ENCODE results near the gene LYPD6B. TPM values are rescaled to one million over a fixed set of nuclear protein-coding genes. Genes with fewer than 3 reads are reported as not detected.

LYPD6B gene
- total and polyA plus RNA-seq, 2 donors (not counting 3 experiments of a cell fraction or from before 2014, with no cell fraction given): not detected

GRCh38 chr2:148996805-148997204 lies 41.7 kb upstream of the LYPD6B start:
- ChIA-PET POLR2A (no interaction called here), CTCF (no interaction called here)
- Histone ChIP-seq H4K20me1 (replicated peaks; ENCODE audit: control insufficient read depth, extremely low read depth, insufficient read depth, low read length) (no peaks in the 10 kb centered on the region), H3K9me1 (replicated peaks; ENCODE audit: control insufficient read depth, extremely low read depth, insufficient read depth, low read length) (no peaks in the 10 kb centered on the region), H3K27ac (ENCODE audit: insufficient read depth, low read depth, low read length) (no peak overlapping the region), H2AFZ (ENCODE audit: low read depth, low read length) (no peak overlapping the region), H3K4me3 (replicated peaks in 1 of 3; ENCODE audit: insufficient read depth in 1 of 3, low read depth in 1 of 3, low read length in 3 of 3) (no peak overlapping the region), H3K9ac (replicated peaks; ENCODE audit: extremely low read depth, insufficient read depth, low read length) (no peak overlapping the region), H3K4me2 (ENCODE audit: insufficient read depth, low read length) (no peak overlapping the region), H3K27me3 (ENCODE audit: control insufficient read depth in 2 of 2, insufficient read depth in 2 of 2, low read length in 2 of 2) (peaks cover 0 to 6% of the 10 kb centered on the region in 2 experiments), H3K79me2 (ENCODE audit: control insufficient read depth, insufficient read depth, low read length) (no peaks in the 10 kb centered on the region), H3K9me3 (replicated peaks; ENCODE audit: control insufficient read depth, insufficient read depth, low read length) (no peaks in the 10 kb centered on the region), H3K4me1 (ENCODE audit: control insufficient read depth, extremely low read depth, insufficient read depth, low read length) (no peaks in the 10 kb centered on the region), H3K36me3 (ENCODE audit: control insufficient read depth in 2 of 2, extremely low read depth in 1 of 2, insufficient read depth in 2 of 2, low read length in 2 of 2) (no peaks in the 10 kb centered on the region)
- TF ChIP-seq, protein P1, sequence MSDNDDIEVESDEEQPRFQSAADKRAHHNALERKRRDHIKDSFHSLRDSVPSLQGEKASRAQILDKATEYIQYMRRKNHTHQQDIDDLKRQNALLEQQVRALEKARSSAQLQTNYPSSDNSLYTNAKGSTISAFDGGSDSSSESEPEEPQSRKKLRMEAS (IDR thresholded peaks at IDR 0.05; ENCODE audit: insufficient read depth, insufficient read length): no peak
- TF ChIP-seq POLR2A (IDR thresholded peaks at IDR 0.05; ENCODE audit: low read depth, low read length) (no peak), MYC (IDR thresholded peaks at IDR 0.05; ENCODE audit: low read depth, low read length) (no peak), FOS (IDR thresholded peaks at IDR 0.05; ENCODE audit: borderline replicate concordance, insufficient read depth, low read length) (no peak), JUN (IDR thresholded peaks at IDR 0.05; ENCODE audit: borderline replicate concordance, insufficient read depth, insufficient read length, low read depth) (no peak), POLR2AphosphoS5 (IDR thresholded peaks at IDR 0.05; ENCODE audit: insufficient read depth, low read depth, low read length) (no peak), CTCF (IDR thresholded peaks at IDR 0.05; ENCODE audit: extremely low read depth in 1 of 2, insufficient read depth in 1 of 2, low read depth in 1 of 2, low read length in 2 of 2) (no peak), EZH2 (IDR thresholded peaks at IDR 0.05; ENCODE audit: borderline replicate concordance, low read depth, low read length, severe bottlenecking) (no peak), GATA2 (IDR thresholded peaks at IDR 0.05; ENCODE audit: insufficient read depth, insufficient read length, low read depth, low read length) (no peak)
- FAIRE-seq (no peak), DNase-seq (ENCODE audit: low read depth, low spot score) (no peak)
- no TSS peak for BruUV-seq (replicated peaks)
- dilution Hi-C loops (cut with MboI; ENCODE audit: extremely low pct_ligation_motif_present, low sequenced_read_pairs) (no loop called here), intact Hi-C loops (cut with micrococcal nuclease) (no loop called here)

All from endothelial cell of umbilical vein (primary cell).